Chondrocyte (in vitro differentiated cells): ENCODE data around the gene PPP1CC. TPM values are rescaled to one million over a fixed set of nuclear protein-coding genes. Genes with fewer than 3 reads are reported as not detected.

Source experiments
- DNase-seq: peaks from one replicate; pipeline ENCODE4 v3.0.0; 2021; ENCODE audit warnings: mixed read lengths, low spot score
- H3K27ac Mint-ChIP-seq: one replicate; pipeline ENCODE4 v1.8.0; 2021; ENCODE audit warnings: mild to moderate bottlenecking, moderate library complexity, mixed read lengths; ENCODE audit not compliant: unreplicated experiment
- H3K27me3 Mint-ChIP-seq: 2 replicates; pipeline ENCODE4 v1.8.0; 2021; ENCODE audit warnings: low read depth, mixed read lengths
- H3K36me3 Mint-ChIP-seq: 2 replicates; pipeline ENCODE4 v1.8.0; 2021; ENCODE audit warnings: low read depth, mixed read lengths
- H3K4me1 Mint-ChIP-seq: 2 replicates; pipeline ENCODE4 v1.8.0; 2021; ENCODE audit warnings: low read depth, mild to moderate bottlenecking, mixed read lengths
- H3K4me3 Mint-ChIP-seq: one replicate; pipeline ENCODE4 v1.8.0; 2021; ENCODE audit warnings: mild to moderate bottlenecking, moderate library complexity, mixed read lengths; ENCODE audit not compliant: unreplicated experiment
- H3K9me3 Mint-ChIP-seq: 2 replicates; pipeline ENCODE4 v1.8.0; 2021; ENCODE audit warnings: low read depth, mixed read lengths
- total RNA-seq: library from RNA; stranded (reverse); gene quantifications from 3 replicates; pipeline ENCODE4 v1.2.1, GENCODE V29; 2021
- TF ChIP-seq, protein P1 (sequence below): fragments of 200-600 bp; sonication (generic); IDR thresholded peaks from 2 replicates; pipeline ENCODE4 v1.5.0; 2021; ENCODE audit warnings: antibody characterized with exemption, mild to moderate bottlenecking, moderate library complexity

Gene PPP1CC
- total RNA-seq, 1 donor from 2014 or later: 82.5 TPM

DNA sequence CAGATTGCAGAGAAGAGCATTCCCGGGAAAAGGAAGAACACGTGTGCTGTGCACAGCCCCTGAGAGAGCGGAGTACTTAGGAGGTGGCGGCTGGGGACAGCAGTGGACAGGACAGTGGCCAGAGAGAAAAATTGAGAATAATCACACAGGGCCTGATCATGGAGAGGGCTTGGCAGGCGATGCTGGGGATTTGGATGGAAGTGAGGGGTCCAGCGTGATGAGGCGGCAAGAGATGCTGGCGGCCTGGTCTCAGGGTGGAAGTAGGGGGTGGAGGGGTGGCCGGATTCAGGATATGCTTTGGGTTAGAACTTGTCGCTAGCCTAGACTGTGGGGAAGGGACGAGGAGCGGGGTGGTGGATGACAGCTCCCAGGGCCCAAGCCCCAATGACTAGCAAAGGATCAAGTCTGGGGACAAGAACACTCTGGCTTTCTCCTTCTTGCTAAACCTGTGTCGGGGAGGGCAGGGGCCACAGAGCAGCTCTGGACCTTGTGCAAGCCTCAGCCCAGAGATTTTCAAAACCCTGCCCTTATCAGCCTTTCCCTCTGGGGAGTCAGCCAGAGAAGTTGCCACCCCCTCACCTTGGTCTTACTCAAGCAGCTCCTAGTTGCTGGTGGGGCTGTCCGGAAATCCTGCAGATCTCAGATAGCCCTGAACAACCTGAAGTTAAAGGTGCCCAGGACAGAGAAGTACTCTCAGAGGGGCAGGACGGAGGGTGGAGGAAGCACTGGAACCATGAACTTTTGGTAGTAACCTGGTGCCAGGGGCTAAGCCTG is 55.1 kb downstream of the PPP1CC start:
- H3K36me3 Mint-ChIP-seq: peaks cover 2% of the 10 kb centered on the region
- no peak for DNase-seq
- no peak overlapping the region for H3K27ac Mint-ChIP-seq
- peaks cover 10% of the 10 kb centered on the region for H3K4me1 Mint-ChIP-seq
- TF ChIP-seq, protein P1, sequence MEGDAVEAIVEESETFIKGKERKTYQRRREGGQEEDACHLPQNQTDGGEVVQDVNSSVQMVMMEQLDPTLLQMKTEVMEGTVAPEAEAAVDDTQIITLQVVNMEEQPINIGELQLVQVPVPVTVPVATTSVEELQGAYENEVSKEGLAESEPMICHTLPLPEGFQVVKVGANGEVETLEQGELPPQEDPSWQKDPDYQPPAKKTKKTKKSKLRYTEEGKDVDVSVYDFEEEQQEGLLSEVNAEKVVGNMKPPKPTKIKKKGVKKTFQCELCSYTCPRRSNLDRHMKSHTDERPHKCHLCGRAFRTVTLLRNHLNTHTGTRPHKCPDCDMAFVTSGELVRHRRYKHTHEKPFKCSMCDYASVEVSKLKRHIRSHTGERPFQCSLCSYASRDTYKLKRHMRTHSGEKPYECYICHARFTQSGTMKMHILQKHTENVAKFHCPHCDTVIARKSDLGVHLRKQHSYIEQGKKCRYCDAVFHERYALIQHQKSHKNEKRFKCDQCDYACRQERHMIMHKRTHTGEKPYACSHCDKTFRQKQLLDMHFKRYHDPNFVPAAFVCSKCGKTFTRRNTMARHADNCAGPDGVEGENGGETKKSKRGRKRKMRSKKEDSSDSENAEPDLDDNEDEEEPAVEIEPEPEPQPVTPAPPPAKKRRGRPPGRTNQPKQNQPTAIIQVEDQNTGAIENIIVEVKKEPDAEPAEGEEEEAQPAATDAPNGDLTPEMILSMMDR: no peak
- peaks cover 2% of the 10 kb centered on the region for H3K9me3 Mint-ChIP-seq
- peak overlapping the region; percentile 15 for H3K4me3 Mint-ChIP-seq
- H3K27me3 Mint-ChIP-seq: peaks cover 8% of the 10 kb centered on the region

DNA sequence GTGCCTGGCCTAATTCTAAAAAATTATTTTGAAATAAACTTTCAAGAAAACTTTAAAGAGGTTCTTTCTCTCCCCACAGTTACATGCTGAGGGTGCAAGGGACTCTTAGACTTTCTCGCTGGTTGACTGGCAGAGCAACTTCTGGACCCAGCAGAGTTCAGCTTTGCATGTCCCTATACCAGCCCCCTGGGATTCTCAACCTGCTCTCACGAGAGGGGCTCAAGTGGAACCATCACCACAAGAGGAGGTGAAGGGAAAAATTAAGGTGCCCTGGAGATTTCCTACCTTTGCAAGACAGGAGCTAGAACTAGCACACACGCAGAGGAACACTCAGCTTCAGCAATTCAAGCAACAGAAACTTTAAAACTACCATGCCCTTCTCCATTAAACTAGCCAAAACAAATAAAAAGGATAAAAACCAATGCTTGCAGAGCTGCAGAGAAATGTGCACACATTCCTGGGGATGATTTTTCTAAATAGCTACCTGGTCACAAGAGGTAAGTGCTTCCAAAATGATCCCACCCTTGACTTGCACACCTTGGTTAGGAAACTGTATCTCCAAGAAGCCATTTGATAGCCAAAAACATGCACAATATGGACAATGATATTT is 56.3 kb downstream of the PPP1CC start:
- no peak for DNase-seq

DNA sequence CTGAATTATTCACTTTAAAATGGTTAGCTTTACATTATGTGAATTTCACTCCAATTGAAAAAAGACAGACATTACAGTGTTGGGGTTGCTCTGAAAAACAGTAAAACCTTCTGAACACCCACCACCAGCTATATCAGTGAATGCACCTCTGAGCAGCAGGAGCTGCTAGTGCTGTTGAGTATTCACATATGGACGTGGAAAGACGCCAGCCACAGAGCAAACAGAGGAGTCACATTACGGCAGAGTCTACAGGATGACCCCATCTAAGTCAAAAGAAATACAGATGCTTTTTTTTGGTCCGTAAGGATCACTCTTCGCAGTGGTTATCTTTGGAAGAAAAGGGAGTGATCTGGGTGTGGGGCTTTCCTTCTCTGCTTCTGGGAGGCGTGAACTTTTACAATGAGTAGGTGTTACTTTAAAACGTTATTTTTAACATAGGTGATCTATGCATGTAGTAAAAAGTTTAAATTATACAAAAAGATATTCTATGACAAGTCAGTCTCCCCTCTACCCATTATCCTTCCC is 58.3 kb downstream of the PPP1CC start:
- H3K27me3 Mint-ChIP-seq: peaks cover 8% of the 10 kb centered on the region
- H3K4me1 Mint-ChIP-seq: peaks cover 5% of the 10 kb centered on the region
- peaks cover 2% of the 10 kb centered on the region for H3K9me3 Mint-ChIP-seq
- no peak for DNase-seq
- H3K36me3 Mint-ChIP-seq: no peaks in the 10 kb centered on the region
- H3K27ac Mint-ChIP-seq: no peak overlapping the region
- TF ChIP-seq, protein P1: no peak
- no peak overlapping the region for H3K4me3 Mint-ChIP-seq

More for the DNA sequence above, 56.3 kb downstream of the PPP1CC start:
- peaks cover 2% of the 10 kb centered on the region for H3K9me3 Mint-ChIP-seq
- no peaks in the 10 kb centered on the region for H3K36me3 Mint-ChIP-seq
- peaks cover 8% of the 10 kb centered on the region for H3K27me3 Mint-ChIP-seq
- TF ChIP-seq, protein P1: no peak
- H3K4me3 Mint-ChIP-seq: no peak overlapping the region
- H3K27ac Mint-ChIP-seq: no peak overlapping the region
- H3K4me1 Mint-ChIP-seq: peaks cover 10% of the 10 kb centered on the region

DNA sequence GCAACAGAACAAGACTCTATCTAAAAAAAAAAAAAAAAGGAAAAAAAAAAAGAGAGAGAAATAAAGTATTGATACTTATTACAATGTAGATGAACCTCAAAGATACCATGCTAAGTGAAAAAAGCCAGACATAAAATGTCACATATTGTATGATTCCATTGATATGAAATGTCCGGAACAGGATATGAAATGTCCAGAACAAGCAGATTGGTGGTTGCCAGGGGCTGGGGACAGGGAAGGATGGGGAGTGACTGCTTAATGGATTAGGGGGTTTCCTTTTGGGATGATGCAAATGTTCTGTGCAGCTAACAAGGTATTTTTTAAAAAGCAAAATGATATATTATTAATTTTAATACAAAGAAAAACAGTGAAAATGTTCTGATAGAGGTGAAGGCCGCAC is 58.8 kb downstream of the PPP1CC start:
- no peak overlapping the region for H3K27ac Mint-ChIP-seq
- TF ChIP-seq, protein P1: no peak
- peaks cover 8% of the 10 kb centered on the region for H3K27me3 Mint-ChIP-seq
- H3K36me3 Mint-ChIP-seq: no peaks in the 10 kb centered on the region
- H3K9me3 Mint-ChIP-seq: peaks cover 2% of the 10 kb centered on the region
- H3K4me1 Mint-ChIP-seq: peaks cover 4% of the 10 kb centered on the region
- H3K4me3 Mint-ChIP-seq: no peak overlapping the region
- DNase-seq: no peak

DNA sequence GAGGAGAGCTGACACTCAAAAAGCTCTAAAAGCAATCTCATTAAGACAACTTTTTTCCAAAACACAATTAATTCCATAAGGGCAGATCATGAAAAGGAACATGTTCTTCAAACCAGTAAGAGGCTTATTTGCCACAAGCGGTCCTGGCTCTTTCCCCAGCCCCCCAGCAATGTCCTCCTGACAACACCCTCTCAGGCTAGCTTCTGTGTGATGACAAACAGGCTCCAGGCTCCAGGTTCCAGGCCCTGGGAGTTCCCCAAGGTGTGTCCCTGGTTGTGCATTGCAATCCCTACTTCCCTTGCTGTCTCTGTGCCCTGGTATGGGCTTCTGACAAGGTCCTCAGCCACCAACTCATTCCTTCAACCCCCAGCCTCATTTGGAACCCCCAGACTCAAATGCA is 62.7 kb downstream of the PPP1CC start:
- Mint-ChIP-seq H3K36me3 (no peaks in the 10 kb centered on the region), H3K4me3 (no peak overlapping the region), H3K9me3 (peaks cover 2% of the 10 kb centered on the region), H3K27me3 (no peaks in the 10 kb centered on the region), H3K27ac (no peak overlapping the region), H3K4me1 (peaks cover 12% of the 10 kb centered on the region)
- DNase-seq: no peak
- TF ChIP-seq, protein P1: no peak
